HepG2 (cell line): ENCODE measurements around the gene ACTL7B. TPM values are rescaled to one million over a fixed set of nuclear protein-coding genes. Genes with fewer than 3 reads are reported as not detected.

Experiments
- AHR ChIP-seq: IDR thresholded peaks from 2 replicates; pipeline ENCODE4 v1.6.1; 2018; ENCODE audit warnings: missing genetic modification reagents, missing compliant biosample characterization
- CCAR2 ChIP-seq: fragments of 200-400 bp; formaldehyde crosslinking; optimal IDR thresholded peaks from 2 replicates; pipeline ENCODE3; 2018; ENCODE audit warnings: low read depth, mild to moderate bottlenecking, low read length, moderate library complexity
- EZH2 ChIP-seq: conservative IDR thresholded peaks from 2 replicates; pipeline ENCODE4 v1.6.1; 2012; ENCODE audit warnings: mild to moderate bottlenecking, low read depth, low read length, moderate library complexity
- FOXJ3 ChIP-seq: sonication (generic); formaldehyde crosslinking; IDR thresholded peaks from 2 replicates; pipeline ENCODE4 v1.4.0; 2020; ENCODE audit warnings: missing genetic modification reagents, mild to moderate bottlenecking, borderline replicate concordance
- GMEB2 ChIP-seq: IDR thresholded peaks from 2 replicates; pipeline ENCODE4 v1.6.1; 2016; ENCODE audit warnings: missing biosample characterization, missing genetic modification reagents, low read depth
- HNRNPL ChIP-seq: fragments of 200-400 bp; formaldehyde crosslinking; IDR thresholded peaks from 2 replicates; pipeline ENCODE4 v1.6.1; 2017; ENCODE audit warnings: mild to moderate bottlenecking, low read depth, low read length
- HOXD1 ChIP-seq: sonication (generic); formaldehyde crosslinking; IDR thresholded peaks from 2 replicates; pipeline ENCODE4 v1.5.0; 2020; ENCODE audit warnings: missing genetic modification reagents
- JARID2 ChIP-seq: sonication (generic); formaldehyde crosslinking; IDR thresholded peaks from 2 replicates; pipeline ENCODE4 v1.8.1; 2023; ENCODE audit warnings: missing genetic modification reagents, inconsistent platforms; ENCODE audit not compliant: insufficient replicate concordance
- KLF16 ChIP-seq, 2 experiments: sonication (generic) in 1 of 2; formaldehyde crosslinking in 1 of 2; IDR thresholded peaks; 2 replicates each; pipeline versions ENCODE4 v1.6.1 to v1.8.0; 2016 to 2023; ENCODE audit warnings: missing genetic modification reagents in 2 of 2, missing compliant biosample characterization in 1 of 2
- MBD4 ChIP-seq: IDR thresholded peaks from 2 replicates; pipeline ENCODE4 v1.6.1; 2012; ENCODE audit warnings: low read length, inconsistent platforms, borderline replicate concordance
- POLR2AphosphoS5 ChIP-seq: IDR thresholded peaks from 2 replicates; pipeline ENCODE4 v1.6.1; 2012; ENCODE audit warnings: low read depth, low read length
- PPARG ChIP-seq: conservative IDR thresholded peaks from 2 replicates; pipeline ENCODE4 v1.6.1; 2016; ENCODE audit warnings: missing biosample characterization, missing genetic modification reagents
- REL ChIP-seq: sonication (generic); formaldehyde crosslinking; conservative IDR thresholded peaks from 2 replicates; pipeline ENCODE4 v1.8.0; 2022; ENCODE audit warnings: mild to moderate bottlenecking, missing genetic modification reagents, moderate library complexity
- SIN3A ChIP-seq: IDR thresholded peaks from 2 replicates; pipeline ENCODE4 v1.6.1; 2011; ENCODE audit warnings: low read depth, mild to moderate bottlenecking, control low read depth, low read length, borderline replicate concordance
- SMAD1 ChIP-seq: sonication (generic); formaldehyde crosslinking; IDR thresholded peaks from 2 replicates; pipeline ENCODE4 v1.4.0; 2020; ENCODE audit warnings: missing genetic modification reagents, low read depth, mild to moderate bottlenecking, borderline replicate concordance
- ZBTB8A ChIP-seq: sonication (generic); formaldehyde crosslinking; IDR thresholded peaks from 2 replicates; pipeline ENCODE4 v1.4.0; 2020; ENCODE audit warnings: mild to moderate bottlenecking, low read depth, missing genetic modification reagents, borderline replicate concordance
- ZFP62 ChIP-seq: sonication (generic); formaldehyde crosslinking; IDR thresholded peaks from 2 replicates; pipeline ENCODE4 v1.4.0; 2020; ENCODE audit warnings: missing genetic modification reagents
- ZNF10 ChIP-seq: sonication (generic); formaldehyde crosslinking; IDR thresholded peaks from 2 replicates; pipeline ENCODE4 v1.4.0; 2020; ENCODE audit warnings: mild to moderate bottlenecking, low read depth, missing genetic modification reagents, borderline replicate concordance
- ZNF18 ChIP-seq: sonication (generic); formaldehyde crosslinking; IDR thresholded peaks from 2 replicates; pipeline ENCODE4 v1.8.0; 2022; ENCODE audit warnings: mild to moderate bottlenecking, missing genetic modification reagents; ENCODE audit not compliant: insufficient replicate concordance
- ZNF205 ChIP-seq: IDR thresholded peaks from 2 replicates; pipeline ENCODE4 v1.6.1; 2018; ENCODE audit warnings: missing biosample characterization, missing genetic modification reagents
- ZNF333 ChIP-seq: sonication (generic); formaldehyde crosslinking; IDR thresholded peaks from 2 replicates; pipeline ENCODE4 v1.4.0; 2020; ENCODE audit warnings: mild to moderate bottlenecking, missing genetic modification reagents, borderline replicate concordance
- ZNF543 ChIP-seq: sonication (generic); formaldehyde crosslinking; IDR thresholded peaks from 2 replicates; pipeline ENCODE4 v1.4.0; 2020; ENCODE audit warnings: mild to moderate bottlenecking, missing genetic modification reagents
- ZNF740 ChIP-seq: sonication (generic); formaldehyde crosslinking; IDR thresholded peaks from 2 replicates; pipeline ENCODE4 v1.4.0; 2020; ENCODE audit warnings: missing genetic modification reagents
- ZXDC ChIP-seq: sonication (generic); formaldehyde crosslinking; IDR thresholded peaks from 2 replicates; pipeline ENCODE4 v1.5.0; 2020; ENCODE audit warnings: mild to moderate bottlenecking, missing genetic modification reagents
- polyA plus RNA-seq, 8 experiments: library from polyadenylated mRNA; depleted of rRNA in 3 of 8; stranded (reverse) in 7 of 8; unstranded in 1 of 8; fragments of >200 nt; fragmentation: Illumina TruSeq in 4 of 8; extraction: Trizol in 4 of 8; gene quantifications; 2 replicates each; pipeline versions ENCODE4 v1.2.1 to v1.2.3, GENCODE V29; 2011 to 2016; ENCODE audit warnings: low read depth in 4 of 8, missing spikeins in 1 of 8, mixed read lengths in 1 of 8; ENCODE audit not compliant: insufficient read depth in 1 of 8
- total RNA-seq, 5 experiments: library from RNA; depleted of rRNA; stranded (reverse); fragments of >200 nt; fragmentation: Illumina TruSeq; extraction: Trizol; gene quantifications; 2 replicates each; pipeline ENCODE4 v1.2.3, GENCODE V29; 2016; ENCODE audit warnings: low read depth in 1 of 5

ACTL7B gene
- total and polyA plus RNA-seq, 2 of the 13 experiments (the other 11 are each of a cell fraction or from before 2014, with no cell fraction given), result 0.07 to 0.11 TPM

GRCh38 chr9:108885643-108886348, 30.0 kb upstream of the ACTL7B start (continued):
- no peak for TF ChIP-seq ZNF18
- no peak for TF ChIP-seq ZNF333 (CRISPR knock-in tag)
- TF ChIP-seq GMEB2, result peak; percentile 31; the same call in 1 of the 2 replicates
- no peak for TF ChIP-seq ZFP62
- no peak for TF ChIP-seq ZNF740 (CRISPR knock-in tag)
- no peak for TF ChIP-seq CCAR2
- peak in 1 of 2 experiments; percentile 98; a peak in 2 of 4 replicates for TF ChIP-seq KLF16 (CRISPR knock-in tag; IDR thresholded peaks at IDR 0.05)
- TF ChIP-seq EZH2, result no peak
- TF ChIP-seq PPARG, result peak; percentile 96
- peak; percentile 74; the same call in 1 of the 2 replicates for TF ChIP-seq AHR
- TF ChIP-seq ZNF10 (CRISPR knock-in tag), result no peak
- 0 out of 2 replicates have a peak, but pooled peaks have one; percentile 62 for TF ChIP-seq SIN3A
- peak; percentile 98 for TF ChIP-seq FOXJ3 (CRISPR knock-in tag)
- TF ChIP-seq ZNF543, result peak; percentile 59; the same call in 1 of the 2 replicates
- TF ChIP-seq REL (CRISPR knock-in tag), result no peak
- TF ChIP-seq MBD4, result peak; percentile 76
- TF ChIP-seq ZXDC (CRISPR knock-in tag), result peak; percentile 69; the same call in 1 of the 2 replicates
- no peak for TF ChIP-seq ZBTB8A (CRISPR knock-in tag)
- no peak for TF ChIP-seq JARID2
- no peak for TF ChIP-seq HNRNPL
- TF ChIP-seq POLR2AphosphoS5, result peak; percentile 96
- no peak for TF ChIP-seq SMAD1 (CRISPR knock-in tag)
- 0 out of 2 replicates have a peak, but pooled peaks have one; percentile 79 for TF ChIP-seq HOXD1 (CRISPR knock-in tag)
- TF ChIP-seq ZNF205 (CRISPR knock-in tag), result peak; percentile 95
